GM10266 (cell line): ENCODE measurements around the gene NTNG1.

Experiments
- DNase-seq: peaks from one replicate; pipeline ENCODE4 v3.0.0; 2012; ENCODE audit errors: extremely low spot score
- TF ChIP-seq, protein P1 (sequence below): IDR thresholded peaks from 2 replicates; pipeline ENCODE4 v1.5.1; 2012; ENCODE audit warnings: mild to moderate bottlenecking, low read depth; ENCODE audit not compliant: control insufficient read depth, insufficient read depth; ENCODE audit errors: missing control alignments

The NTNG1 gene

DNA sequence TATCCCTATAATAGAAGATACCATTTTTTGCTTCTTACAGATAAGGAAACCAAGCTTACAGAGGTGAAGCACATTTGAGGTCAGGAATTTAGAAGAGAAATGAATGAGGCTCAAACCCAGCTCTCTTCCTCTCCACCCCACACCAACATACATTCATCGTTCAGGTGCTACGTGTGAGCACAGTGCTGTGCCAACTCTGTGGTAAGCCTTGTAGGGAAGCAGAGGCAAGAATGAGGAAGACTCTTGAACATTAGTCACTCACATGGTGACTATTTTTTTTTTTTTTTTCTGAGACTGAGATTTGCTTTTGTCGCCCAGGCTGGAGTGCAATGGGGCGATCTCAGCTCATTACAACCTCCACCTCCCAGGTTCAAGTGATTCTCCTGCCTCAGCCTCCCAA lies 314.0 kb downstream of the NTNG1 start:
- DNase-seq = no peak
- TF ChIP-seq, protein P1, sequence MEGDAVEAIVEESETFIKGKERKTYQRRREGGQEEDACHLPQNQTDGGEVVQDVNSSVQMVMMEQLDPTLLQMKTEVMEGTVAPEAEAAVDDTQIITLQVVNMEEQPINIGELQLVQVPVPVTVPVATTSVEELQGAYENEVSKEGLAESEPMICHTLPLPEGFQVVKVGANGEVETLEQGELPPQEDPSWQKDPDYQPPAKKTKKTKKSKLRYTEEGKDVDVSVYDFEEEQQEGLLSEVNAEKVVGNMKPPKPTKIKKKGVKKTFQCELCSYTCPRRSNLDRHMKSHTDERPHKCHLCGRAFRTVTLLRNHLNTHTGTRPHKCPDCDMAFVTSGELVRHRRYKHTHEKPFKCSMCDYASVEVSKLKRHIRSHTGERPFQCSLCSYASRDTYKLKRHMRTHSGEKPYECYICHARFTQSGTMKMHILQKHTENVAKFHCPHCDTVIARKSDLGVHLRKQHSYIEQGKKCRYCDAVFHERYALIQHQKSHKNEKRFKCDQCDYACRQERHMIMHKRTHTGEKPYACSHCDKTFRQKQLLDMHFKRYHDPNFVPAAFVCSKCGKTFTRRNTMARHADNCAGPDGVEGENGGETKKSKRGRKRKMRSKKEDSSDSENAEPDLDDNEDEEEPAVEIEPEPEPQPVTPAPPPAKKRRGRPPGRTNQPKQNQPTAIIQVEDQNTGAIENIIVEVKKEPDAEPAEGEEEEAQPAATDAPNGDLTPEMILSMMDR = no peak

DNA sequence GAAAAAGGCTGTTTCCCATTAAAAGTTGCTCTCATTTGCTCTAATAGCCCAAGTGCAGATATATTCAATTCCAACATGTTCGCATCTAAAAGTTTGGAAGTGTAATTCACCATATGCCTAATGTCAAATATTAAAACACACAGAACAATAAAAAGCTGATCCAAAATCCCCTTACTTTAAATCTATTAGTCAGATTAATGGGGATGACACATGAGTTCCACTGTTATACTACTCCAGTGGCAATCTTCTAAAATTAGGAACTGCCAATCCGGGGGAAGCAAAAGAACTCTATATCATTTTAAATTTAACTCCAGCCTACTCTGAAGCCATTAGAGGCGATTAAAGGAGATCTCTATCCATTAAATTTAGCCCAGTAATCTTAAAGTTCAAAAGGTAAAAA lies 317.1 kb downstream of the NTNG1 start:
- no peak for DNase-seq
- TF ChIP-seq, protein P1 = no peak

DNA sequence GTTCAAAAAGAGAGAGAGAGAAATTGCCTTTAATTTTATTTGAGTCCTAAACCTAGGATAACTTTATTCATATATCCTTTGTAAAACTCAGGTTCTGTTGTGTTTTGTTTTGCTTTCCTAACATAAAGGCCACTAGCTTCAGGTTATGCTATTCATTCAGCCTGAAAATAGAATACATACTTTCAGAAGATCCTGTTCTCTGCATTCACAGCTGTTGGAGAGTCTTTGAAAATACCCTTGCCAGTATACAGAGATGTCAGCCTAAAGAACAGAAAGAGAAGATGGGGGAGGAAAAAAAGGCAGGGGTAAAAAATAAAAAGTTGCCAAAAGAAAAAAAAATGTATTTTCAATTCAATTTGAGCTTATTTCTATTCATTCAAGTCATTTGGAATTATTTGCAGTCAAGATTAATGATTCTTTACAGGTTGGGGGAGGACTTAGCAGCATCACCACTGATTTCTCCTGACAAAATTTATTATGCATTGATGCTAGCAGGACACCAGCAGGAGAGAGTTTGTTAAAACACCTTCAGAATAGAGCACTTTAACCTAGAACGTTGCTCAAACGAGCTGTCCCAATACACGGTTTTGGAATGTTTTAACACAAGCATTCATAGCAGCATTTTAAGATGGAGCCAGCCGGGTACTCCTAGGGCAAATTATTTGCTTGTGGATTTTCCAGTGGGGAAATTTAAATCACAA lies 318.5 kb downstream of the NTNG1 start:
- DNase-seq = no peak
- TF ChIP-seq, protein P1 = no peak

DNA sequence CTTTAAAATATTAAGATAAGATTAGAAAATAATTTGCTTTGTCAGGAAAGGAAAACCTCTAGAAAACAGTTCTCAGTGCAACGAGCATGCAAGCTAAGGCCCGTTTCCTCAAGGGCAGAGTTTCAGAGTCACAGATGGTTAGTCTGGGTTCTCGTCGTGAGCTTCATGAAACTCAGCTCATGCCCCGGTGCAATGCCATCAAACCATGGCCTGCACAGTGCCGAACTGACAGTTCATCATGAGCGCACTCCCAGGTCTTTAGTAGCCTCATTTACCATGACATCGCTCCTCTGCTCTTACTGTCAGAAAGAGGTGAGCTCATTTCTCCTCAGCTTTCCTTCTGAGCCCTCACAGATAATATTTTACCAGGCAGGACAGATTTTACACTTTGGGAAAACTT lies 319.2 kb downstream of the NTNG1 start:
- no peak for DNase-seq
- TF ChIP-seq, protein P1 = no peak

DNA sequence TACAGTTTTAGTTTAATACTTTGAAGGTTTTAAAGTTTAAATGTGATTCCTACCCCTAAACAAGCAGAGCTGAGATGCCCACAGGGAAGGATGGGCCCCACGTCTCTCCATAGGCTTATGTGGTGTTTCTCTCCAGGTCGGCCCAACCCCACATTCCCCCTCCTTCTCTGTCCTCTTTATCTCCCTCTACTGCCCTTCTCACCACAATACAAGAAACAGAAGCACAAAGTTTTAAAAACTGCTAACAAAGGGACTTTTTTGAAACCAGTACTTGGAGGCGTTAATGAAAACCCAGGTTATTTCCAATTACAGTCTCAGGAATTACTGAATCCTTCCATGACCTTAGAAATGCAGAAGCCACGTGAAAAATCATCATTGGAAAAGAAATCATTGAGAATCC lies 324.0 kb downstream of the NTNG1 start:
- DNase-seq = no peak
- TF ChIP-seq, protein P1 = peak; percentile 5

DNA sequence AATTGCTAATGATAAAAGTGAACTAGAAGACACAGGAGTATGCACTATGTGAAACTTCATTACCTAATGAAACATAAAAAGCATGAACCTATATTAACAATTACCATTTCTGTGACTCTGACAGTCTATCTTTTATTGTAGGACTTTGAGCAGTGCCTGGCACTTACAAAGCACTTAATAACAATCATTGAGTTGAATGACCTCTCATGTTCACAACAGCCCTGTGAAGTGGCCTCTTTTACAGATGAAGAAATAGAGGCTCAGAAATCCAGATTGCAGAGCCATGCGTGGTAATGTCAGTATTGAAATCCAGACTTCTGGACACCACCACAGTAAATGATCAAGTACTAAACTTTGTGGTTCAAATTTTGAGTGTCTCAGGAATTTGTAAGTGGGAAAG lies 326.4 kb downstream of the NTNG1 start:
- TF ChIP-seq, protein P1 = no peak
- DNase-seq = no peak

DNA sequence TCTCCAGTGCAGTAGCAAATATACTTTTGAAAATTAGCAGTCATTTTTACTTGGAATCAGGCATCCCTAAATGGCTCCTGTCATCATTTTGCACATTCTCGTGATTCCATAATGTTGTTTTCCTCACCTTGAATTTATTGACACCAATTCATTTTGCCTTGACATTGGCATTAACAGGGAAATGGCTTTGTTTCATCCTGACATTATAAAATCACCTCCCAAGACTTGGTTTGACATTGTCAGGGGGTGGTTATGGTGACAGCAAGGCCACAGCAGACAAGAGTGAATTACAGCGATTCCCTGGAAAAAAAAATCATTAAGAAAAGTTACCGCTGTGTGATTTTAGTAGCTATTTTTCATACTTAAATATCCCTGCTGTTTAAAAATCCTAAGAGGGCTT lies 327.0 kb downstream of the NTNG1 start:
- TF ChIP-seq, protein P1 = no peak
- no peak for DNase-seq
